Superior temporal gyrus (tissue), 1 donor: ENCODE data around the gene C3orf18.

ENCODE experiments used
- DNase-seq: peaks from one replicate; pipeline ENCODE4 v3.0.0-alpha.2; 2016; ENCODE audit errors: extremely low spot score

C3orf18 gene

DNA sequence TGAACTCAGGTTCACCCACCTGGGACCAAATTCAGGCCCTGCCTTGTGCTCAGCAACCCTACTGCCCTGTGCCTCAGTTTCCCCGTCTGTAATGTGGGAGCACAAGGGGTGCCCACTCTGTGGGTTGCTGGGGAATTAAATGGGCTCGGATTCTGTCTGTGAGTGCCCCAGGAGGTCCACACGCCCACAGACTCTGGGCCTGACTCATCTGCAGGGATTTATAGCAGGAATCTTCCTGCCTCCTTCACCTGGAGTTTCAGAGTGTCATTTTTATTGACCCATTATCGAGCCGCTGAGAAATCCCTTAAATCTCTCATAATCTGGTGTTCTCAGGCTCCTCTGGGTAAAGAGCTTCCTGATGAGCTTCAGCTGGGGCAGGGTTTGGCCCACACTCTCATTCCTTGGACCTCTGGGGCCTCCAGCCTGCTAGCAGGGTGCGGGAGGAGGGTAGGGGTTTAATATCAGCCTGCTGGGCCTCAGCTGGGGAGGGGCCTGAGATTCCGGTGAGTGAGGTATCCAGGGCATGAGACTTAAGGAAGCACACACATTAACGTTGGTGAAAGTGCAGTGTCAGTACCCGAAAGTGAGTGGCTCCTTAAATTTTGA is 16.4 kb downstream of the C3orf18 start:
- DNase-seq: no peak

DNA sequence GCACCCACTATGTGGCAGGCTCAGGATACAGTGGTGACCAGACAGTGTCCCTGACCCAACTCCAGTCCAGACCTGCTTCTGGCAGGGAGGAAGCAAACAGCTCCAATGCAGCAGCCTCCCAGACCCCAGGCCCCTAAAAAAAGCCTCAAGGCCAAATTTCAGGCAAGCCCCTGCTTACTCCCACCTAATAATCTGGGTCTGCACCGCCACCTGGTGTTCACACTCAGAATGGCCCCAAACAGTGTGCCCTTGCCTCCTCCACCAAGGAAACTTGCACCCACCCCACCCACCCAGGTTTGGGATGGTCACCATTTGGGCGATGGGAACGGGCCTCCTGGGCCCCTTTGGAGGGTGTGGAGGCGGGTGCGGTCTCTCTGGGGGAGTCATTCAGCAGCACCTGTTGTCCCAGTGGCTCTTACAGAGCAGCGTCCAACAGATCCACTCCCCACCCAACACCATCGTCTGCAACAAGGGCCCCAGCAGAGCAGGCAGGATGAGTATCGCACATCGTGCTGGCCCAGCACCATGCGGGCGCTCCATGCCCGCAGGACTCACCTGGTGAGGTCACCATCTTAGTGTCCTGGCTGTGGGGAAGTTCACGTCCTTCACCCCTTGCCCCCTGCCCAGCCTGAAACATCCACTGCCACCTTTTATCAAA is 17.3 kb downstream of the C3orf18 start:
- peak; percentile 64 for DNase-seq

DNA sequence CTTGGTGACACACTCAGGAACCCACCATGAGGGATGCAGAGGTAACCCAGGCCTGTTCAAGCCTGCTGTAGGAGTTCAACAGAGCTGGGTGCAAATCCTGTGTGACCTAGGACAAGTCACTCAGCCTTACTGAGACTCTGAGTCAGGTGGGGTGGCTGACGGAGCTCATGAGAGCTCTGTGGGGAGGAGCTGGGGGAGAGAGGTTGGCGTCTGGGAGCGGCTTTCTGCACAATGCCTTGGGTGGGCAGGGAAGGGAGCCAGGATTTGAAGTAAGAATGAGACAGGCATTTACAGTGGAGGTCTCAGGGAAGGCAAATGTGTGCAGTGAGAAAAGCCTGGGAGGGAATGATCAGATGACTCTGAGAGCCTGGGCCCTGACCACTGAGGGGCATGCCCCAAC is 18.3 kb downstream of the C3orf18 start:
- no peak for DNase-seq

DNA sequence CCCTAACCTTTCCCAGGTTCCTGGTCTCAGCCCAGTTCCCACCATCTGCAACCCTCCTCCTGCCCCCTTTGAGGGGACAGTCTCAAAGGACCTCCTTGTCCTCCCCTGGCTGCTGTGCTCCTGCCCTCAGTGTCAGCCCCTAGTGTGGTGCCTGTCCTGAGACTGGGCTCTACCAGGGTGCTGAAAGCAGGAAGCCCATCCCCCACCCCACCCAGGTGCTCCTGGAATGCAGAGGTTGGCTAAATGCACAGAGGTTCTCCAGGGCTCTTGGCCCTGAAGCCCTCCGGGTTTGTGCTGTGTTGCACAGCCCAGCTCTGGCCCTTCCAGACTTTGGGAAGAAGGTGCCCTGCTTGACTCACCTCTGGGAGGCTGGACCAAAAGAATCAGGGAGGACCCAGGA is 21.8 kb downstream of the C3orf18 start:
- DNase-seq: no peak

- DNase-seq: peak; percentile 86
Measured at GRCh38 chr3:50542177-50543034, 25.1 kb downstream of the C3orf18 start.

GRCh38 chr3:50539356-50540286 is 27.9 kb downstream of the C3orf18 start:
- DNase-seq: no peak

DNA sequence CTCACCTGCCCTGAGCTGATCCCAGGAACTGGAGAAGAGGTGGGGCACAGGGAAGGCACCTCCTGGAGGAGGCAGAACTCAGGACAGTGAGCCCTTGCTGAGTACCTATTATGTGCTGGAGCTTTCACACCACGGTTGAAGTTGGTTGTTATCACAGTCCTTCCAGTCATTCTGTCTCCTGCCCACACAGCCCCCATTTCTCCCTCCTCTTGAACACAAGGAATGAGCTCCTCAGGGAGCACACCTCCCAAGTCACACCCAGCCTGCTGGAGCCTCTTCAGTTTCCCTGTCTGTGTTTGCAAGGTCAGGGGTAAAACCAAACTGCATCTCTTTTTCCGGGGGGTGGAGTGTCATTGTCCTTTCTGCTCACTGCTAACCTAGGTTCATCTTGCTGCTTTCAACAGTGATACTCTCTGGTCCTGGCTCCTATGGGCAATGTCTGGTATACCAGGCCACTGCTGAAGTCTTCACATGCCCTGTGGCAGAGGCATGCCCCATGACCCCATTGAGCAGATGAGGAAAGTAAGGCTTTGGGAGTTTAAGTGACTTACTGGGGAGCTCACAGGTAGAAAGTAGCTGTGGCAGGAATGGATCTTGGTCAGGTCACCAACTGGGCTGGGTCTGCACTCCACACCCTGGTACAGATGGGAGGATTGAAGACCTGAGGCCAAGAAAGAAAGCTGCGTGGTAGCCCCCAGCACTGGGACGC is 30.0 kb downstream of the C3orf18 start:
- DNase-seq: no peak

DNA sequence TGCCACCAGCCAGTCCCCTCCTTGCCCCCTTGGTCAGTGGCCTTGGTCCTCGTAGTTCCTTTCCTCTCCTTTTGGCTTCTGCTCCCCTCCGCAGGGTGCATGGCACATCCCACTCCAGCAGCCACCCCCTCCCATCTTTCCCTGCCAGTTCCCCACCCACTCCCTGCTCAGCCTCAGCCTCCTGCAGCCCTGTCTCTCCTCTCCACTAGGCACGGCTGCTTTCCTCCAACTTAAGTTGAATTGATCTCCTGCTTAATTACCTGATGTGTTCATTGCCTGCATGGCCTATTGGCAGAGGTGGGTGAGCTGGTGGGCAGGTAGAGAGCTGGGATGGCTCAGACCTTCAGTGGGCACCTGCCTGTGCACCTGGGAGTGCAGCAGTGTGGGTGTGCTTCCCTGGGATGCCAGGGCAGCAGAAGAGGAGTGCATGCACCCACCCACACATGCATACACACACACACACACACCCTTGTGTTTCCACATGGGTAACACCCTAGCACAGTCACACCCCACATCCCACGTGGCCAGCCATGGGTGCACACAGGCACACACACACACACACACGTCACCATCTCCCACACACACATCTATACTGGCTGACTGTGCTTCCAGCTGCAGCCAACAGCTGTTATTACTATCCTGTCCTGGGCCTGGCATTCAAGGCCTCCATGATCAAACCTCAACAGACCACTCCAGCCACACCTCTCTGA is 30.9 kb downstream of the C3orf18 start:
- no peak for DNase-seq

DNA sequence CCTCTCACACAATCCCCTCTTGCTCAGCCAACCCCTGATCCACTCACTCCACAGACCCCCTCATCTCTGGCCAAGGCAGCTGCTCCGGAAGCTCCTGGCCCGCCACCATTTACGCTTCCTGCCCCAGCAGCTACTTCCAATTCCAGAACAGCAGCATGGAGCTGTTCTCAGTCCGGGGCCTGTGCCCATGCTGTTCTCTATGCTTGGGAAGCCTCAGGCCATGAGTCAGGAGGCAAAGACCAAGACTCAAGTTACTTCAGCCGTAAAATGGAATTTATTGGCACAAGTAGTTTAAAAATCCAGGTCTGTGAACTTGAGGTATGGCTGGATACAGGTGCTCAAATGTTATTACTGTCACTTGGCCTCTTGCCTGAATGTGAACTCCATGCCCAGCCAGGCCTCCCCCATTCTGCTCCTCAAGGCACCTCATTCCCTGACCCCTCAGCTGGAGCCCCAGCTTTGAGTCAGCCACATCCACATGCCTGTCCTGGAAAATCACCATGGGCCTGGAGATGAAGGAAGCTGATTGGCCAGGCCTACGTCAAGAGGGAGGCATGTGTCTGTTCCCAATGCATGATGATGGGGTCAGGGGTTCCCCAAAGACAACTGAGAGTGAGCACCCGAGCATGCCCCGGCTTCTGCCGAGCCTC is 32.7 kb downstream of the C3orf18 start:
- no peak for DNase-seq

- no peak for DNase-seq
Measured at GRCh38 chr3:50533807-50534461, 33.6 kb downstream of the C3orf18 start.

DNA sequence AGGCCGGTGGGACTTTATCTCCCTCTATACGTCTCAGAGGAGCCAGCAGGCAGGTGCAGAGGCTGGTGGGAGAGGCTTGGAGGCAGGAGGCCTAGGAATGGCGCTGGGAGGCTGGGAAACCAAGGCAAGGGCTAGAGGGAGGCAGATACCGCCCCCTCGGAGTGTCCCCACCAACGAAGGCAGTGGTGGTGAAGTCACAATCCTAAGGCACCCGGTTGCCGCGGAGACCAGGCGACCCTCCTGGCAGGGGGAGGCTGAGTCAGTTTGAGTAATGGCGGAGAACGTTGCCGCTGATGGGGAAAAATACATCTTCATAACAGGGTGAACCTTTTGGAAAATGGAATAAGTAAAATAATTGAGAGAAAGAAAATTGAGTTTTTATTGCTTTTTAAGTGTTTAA is 34.2 kb downstream of the C3orf18 start:
- DNase-seq: no peak

DNA sequence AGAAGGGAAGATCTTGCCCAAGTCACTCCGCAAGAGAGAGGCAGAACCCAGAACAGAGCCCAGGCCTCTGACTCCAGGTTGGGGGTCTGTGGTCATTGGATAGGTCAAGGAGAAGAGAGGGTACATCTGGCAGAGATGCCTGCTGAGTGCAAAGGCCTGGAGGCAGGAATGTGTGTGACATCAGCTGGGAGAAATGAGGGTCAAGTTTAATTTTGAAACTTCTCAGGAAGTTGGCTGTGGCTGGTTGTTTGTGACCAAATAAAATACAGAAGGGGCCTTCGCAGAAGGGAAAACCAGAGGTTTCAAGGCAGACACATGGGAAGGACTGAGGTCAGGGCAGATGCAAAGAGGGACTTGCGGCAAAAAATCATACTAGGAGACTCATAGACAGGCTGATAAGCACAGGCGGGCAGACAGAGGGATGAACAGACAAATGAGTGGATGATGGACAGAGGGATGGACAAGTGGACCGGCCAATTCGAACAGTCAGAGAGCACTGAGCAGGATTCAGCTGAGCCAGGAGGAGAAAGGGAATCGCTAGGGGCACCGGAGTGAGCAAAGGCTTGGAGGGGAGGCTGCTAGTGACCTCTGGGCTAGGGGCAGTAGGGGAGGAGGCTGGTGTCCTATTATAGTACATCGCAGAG is 35.4 kb downstream of the C3orf18 start:
- no peak for DNase-seq

DNA sequence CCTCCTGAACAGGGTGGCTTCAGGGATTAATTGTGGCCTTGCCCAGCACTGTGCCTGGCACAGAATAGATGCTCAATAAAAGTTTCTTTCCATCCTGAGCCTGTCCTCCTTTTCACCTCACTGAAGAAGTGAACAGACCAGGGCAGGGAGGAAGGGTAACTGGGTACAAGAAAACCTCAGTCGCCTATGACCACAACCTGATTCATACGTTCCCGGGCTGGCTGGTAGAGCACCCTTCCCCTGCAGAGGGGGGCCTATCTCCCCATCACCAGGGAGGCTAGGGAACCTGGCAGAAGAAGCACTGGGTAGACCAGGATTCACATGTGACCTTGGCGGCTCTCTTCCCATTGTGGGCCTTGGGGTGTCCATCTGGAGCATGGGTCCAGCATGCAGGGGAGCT is 36.3 kb downstream of the C3orf18 start:
- no peak for DNase-seq

GRCh38 chr3:50530001-50530970 is 37.3 kb downstream of the C3orf18 start:
- no peak for DNase-seq

DNA sequence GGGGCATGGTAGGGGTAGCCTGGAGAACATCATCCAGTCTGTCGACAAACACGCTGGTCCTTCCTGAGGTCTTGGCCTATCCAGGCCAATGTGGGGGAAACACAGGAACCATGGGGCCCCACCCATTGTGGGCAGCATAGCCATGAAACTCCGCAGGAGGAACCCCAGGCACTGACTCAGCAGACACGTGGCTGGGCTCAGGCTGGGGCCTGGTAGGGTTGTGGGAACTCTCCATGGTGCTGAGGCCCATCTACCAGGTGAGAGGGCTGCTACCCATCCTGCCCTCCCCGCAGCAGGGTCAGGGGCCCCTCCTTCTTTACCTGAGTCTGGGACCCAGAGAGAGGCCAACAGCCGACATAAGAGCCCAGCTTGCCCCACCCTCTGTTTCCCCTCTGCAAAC is 41.6 kb downstream of the C3orf18 start:
- no peak for DNase-seq

DNA sequence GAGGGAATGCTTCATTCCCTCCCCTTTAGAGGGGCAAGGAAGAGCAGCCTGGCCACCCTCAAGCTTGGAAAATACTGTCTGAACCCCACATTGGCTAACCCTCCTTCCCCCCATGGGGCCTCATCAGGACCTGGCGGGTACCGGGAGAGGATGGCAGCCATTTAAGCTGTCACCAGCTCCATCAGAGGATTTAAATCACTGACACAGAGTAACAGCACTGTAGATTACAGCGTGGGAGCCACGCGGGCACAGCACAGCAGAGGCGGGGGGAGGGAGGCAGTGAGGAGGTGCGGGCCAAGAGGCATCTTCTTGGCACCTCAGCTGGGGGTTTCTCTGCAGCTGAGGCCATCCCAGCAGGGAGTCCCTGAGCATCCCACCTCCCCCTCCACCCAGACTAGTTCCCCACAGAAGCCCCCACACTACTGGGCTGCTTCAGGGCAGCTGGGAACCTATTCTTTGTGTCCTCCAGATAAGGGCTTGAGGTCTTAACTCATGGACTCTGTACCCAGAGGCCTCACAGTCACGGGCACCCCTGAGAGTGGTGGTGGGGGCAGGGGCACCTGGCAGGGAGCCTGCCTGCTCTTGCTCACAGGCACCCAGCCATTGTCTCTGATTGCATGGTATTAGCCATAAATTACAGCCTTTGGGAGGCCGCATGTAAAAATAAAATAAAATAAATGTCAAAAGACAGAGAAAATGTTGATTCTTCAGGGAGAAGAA is 42.2 kb downstream of the C3orf18 start:
- no peak for DNase-seq

DNA sequence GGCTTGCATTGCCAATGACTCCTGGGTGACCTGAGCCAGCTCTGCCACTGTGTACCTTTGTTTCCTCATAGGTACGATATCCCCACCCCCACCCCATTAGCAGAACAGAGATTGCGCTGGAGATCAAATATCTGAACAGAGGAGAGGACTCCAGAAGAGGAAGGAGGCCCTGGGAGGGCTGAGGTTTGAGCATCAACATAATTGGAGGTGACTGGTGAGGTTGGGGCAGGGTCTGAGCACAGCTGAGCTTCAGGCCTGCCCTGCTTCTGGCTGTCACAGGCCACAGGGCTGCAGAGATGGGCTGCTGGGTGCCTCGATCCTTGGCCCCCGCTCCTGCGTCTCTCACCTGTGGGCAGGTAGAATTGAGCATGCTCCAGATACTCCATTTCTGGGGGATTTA is 42.8 kb downstream of the C3orf18 start:
- no peak for DNase-seq
